Activated T-cell treated with anti-CD3 and anti-CD28 coated beads for 1 hour (primary cell): Measurements from ENCODE around the gene NT5C.
"Not testable (repeated sequence)": the region's sequence is repeated elsewhere in the genome, so short reads cannot be mapped to it uniquely, and the experiment has no call there.

ENCODE experiments used
- DNase-seq: peaks from one replicate; pipeline ENCODE4 v3.0.0-alpha.2; 2020; ENCODE audit warnings: low read depth

The NT5C gene

GRCh38 chr17:75131278-75132017 lies at the start of gene NT5C:
NT5C (minus strand) TSS chr17:75131742; CDS start chr17:75131707, 35 bp downstream.
- peak; percentile 48 for DNase-seq

- DNase-seq = no peak
These were observed 49.6 kb upstream of the NT5C start for GRCh38 chr17:75181110-75181509.

- no peak for DNase-seq
These were observed 46.9 kb upstream of the NT5C start for GRCh38 chr17:75178453-75178852.

GRCh38 chr17:75176625-75177024 lies 45.1 kb upstream of the NT5C start:
- no peak for DNase-seq

GRCh38 chr17:75174996-75175395 lies 43.5 kb upstream of the NT5C start:
- no peak for DNase-seq

- no peak for DNase-seq
These were observed 42.0 kb upstream of the NT5C start for GRCh38 chr17:75173526-75173925.

- DNase-seq = no peak
These were observed 37.5 kb upstream of the NT5C start for GRCh38 chr17:75168998-75169397.

GRCh38 chr17:75164606-75165005 lies 33.1 kb upstream of the NT5C start:
- DNase-seq = not testable (repeated sequence)

- no peak for DNase-seq
These were observed 31.5 kb upstream of the NT5C start for GRCh38 chr17:75163074-75163473.

GRCh38 chr17:75160211-75160610 lies 28.7 kb upstream of the NT5C start:
- no peak for DNase-seq

GRCh38 chr17:75159196-75160031 lies 27.9 kb upstream of the NT5C start:
- no peak for DNase-seq

- not testable (repeated sequence) for DNase-seq
These were observed 26.9 kb upstream of the NT5C start for GRCh38 chr17:75158480-75158879.

- no peak for DNase-seq
These were observed 23.7 kb upstream of the NT5C start for GRCh38 chr17:75155191-75155601.

- peak; percentile 97 for DNase-seq
These were observed 22.9 kb upstream of the NT5C start, which contains the start of gene JPT1 for GRCh38 chr17:75154195-75155106. JPT1 (minus strand) TSS chr17:75154512; CDS start chr17:75154397, 115 bp downstream.

- peak; percentile 12 for DNase-seq
These were observed 22.2 kb upstream of the NT5C start for GRCh38 chr17:75153780-75154194.

GRCh38 chr17:75152922-75153779 lies 21.6 kb upstream of the NT5C start:
- no peak for DNase-seq

GRCh38 chr17:75152523-75152921 lies 21.0 kb upstream of the NT5C start:
- DNase-seq = no peak

- DNase-seq = no peak
These were observed 20.4 kb upstream of the NT5C start for GRCh38 chr17:75151930-75152329.

GRCh38 chr17:75147878-75148546 lies 16.5 kb upstream of the NT5C start:
- no peak for DNase-seq

- DNase-seq = no peak
These were observed 15.1 kb upstream of the NT5C start for GRCh38 chr17:75146592-75146991.
